Psoas muscle (tissue), 8 donors: ENCODE data around the gene ATXN2. TPM values are rescaled to one million over a fixed set of nuclear protein-coding genes. Genes with fewer than 3 reads are reported as not detected.

Source experiments
- ATAC-seq, 4 donors: fragments of 200-7000 bp; cut with Tn5 transposase; one replicate each; pipeline ENCODE4 v1.9.1; 2020; ENCODE audit warnings: moderate library complexity in 3 of 4, mild to moderate bottlenecking in 2 of 4
- DNase-seq, 2 donors: peaks; one replicate each; pipeline ENCODE4 v3.0.0-alpha.2; 2020
- H3K27ac ChIP-seq: fragments of 200-600 bp; one replicate; pipeline ENCODE4 v1.8.0; 2022
- H3K27me3 ChIP-seq, 3 donors: fragments of 200-600 bp in 1 of 3; one replicate each; pipeline versions ENCODE4 v1.6.1 to v1.8.0; 2013 to 2022; ENCODE audit warnings: low read length in 2 of 3, mild to moderate bottlenecking in 2 of 3, moderate library complexity in 1 of 3; ENCODE audit not compliant: insufficient read depth in 3 of 3
- H3K36me3 ChIP-seq, 2 donors: fragments of 200-600 bp in 1 of 2; one replicate each; pipeline versions ENCODE4 v1.6.1 to v1.8.0; 2013 to 2022; ENCODE audit warnings: low read depth in 1 of 2, mild to moderate bottlenecking in 1 of 2, moderate library complexity in 1 of 2; ENCODE audit not compliant: insufficient read depth in 1 of 2
- H3K4me1 ChIP-seq: fragments of 200-600 bp; one replicate; pipeline ENCODE4 v1.8.0; 2022
- H3K4me3 ChIP-seq: fragments of 200-600 bp; one replicate; pipeline ENCODE4 v1.8.0; 2022; ENCODE audit warnings: mild to moderate bottlenecking
- H3K9me3 ChIP-seq: fragments of 200-600 bp; one replicate; pipeline ENCODE4 v1.8.0; 2022
- CTCF ChIP-seq: fragments of 200-600 bp; IDR thresholded peaks from one replicate; pipeline ENCODE4 v1.8.0; 2022; ENCODE audit warnings: antibody characterized with exemption
- WGBS, 3 donors: extraction: QIAGEN DNeasy Blood & Tissue Kit; methylation state at CpG; one replicate each; pipeline versions ENCODE4 v1.1.6 to v1.1.7; 2013; 5-methylcytosine and 5-hydroxymethylcytosine counted together
- intact Hi-C, 2 donors: fragments of 100-400 bp; cut with DNase I; formaldehyde crosslinking; loops; one replicate each; pipeline versions ENCODE4 v1.11.0 to v1.14.2; 2022
- polyA plus RNA-seq, 3 donors: library from polyadenylated mRNA; stranded (reverse); fragments of 200-250 nt; gene quantifications; one replicate each; pipeline ENCODE4 v1.2.3, GENCODE V29; 2013
- total RNA-seq, 4 donors: library from RNA; stranded (reverse); fragmentation: NEBNext Ultra II Directional in 2 of 4; extraction: Animal tissue kit (Norgen Biotek cat#: 25700) in 2 of 4; gene quantifications; one replicate each; pipeline versions ENCODE4 v1.2.1 to v1.2.4, GENCODE V29; 2021 to 2023
- donor health status: healthy with polysubstance abuse.
- donor health status: DM: no; HTN: no; CAD: no; lungs with moderate emphysema.
- donor health status: Bipolar disorder and iron deficiency.
- donor health status: healthy.
- donor health status: DM: yes; HTN: yes; CAD: no.
- donor health status: DM: no; HTN: no; CAD: no.
- donor health status: DM: no; HTN: no; CAD: no.
- donor health status: DM: yes; HTN: yes; CAD: no.

ATXN2 gene
- total and polyA plus RNA-seq, 7 donors, result 17.2 to 39.2 (median 32.9) TPM

- peak overlapping the region; percentile 46 for H3K4me3 ChIP-seq
- peak overlapping the region; percentile 74 for H3K27ac ChIP-seq
- no peaks in the 10 kb centered on the region for H3K27me3 ChIP-seq
- H3K36me3 ChIP-seq, result no peaks in the 10 kb centered on the region
- DNase-seq (peak; percentile 77 to 87), ATAC-seq (peak in 1 of 4 donors; percentile 3)
- intact Hi-C loops, result no loop called here
- H3K4me1 ChIP-seq, result peaks cover 52% of the 10 kb centered on the region
- WGBS, 3 donors, result 54 to 57% (median 57%) methylated on average over 14 of the region's 14 CpGs
- no peaks in the 10 kb centered on the region for H3K9me3 ChIP-seq
- TF ChIP-seq CTCF, result no peak
Measured at GRCh38 chr12:111409780-111410430, 189.2 kb downstream of the ATXN2 start.

GRCh38 chr12:111409403-111409779, 189.7 kb downstream of the ATXN2 start:
- ATAC-seq, result no peak
- intact Hi-C loops, result no loop called here

GRCh38 chr12:111408686-111409402, 190.3 kb downstream of the ATXN2 start:
- no peak for TF ChIP-seq CTCF
- DNase-seq (no peak), ATAC-seq (no peak)
- Histone ChIP-seq H3K27ac (peak overlapping the region; percentile 74), H3K36me3 (no peaks in the 10 kb centered on the region), H3K27me3 (no peaks in the 10 kb centered on the region), H3K9me3 (no peaks in the 10 kb centered on the region), H3K4me3 (peak overlapping the region; percentile 46), H3K4me1 (peaks cover 53% of the 10 kb centered on the region)
- intact Hi-C loops, result no loop called here
- WGBS, 3 donors, result 74 to 78% (median 75%) methylated on average over 4 of the region's 4 CpGs

More at GRCh38 chr12:111409403-111409779, 189.7 kb downstream of the ATXN2 start:
- peak in 1 of 2 donors; percentile 38 for DNase-seq
- WGBS, 3 donors, result 51 to 67% (median 53%) methylated on average over 15 of the region's 15 CpGs
- peak overlapping the region; percentile 46 for H3K4me3 ChIP-seq
- TF ChIP-seq CTCF, result no peak
- no peaks in the 10 kb centered on the region for H3K36me3 ChIP-seq
- no peaks in the 10 kb centered on the region for H3K9me3 ChIP-seq
- H3K27ac ChIP-seq, result peak overlapping the region; percentile 74
- peaks cover 58% of the 10 kb centered on the region for H3K4me1 ChIP-seq
- H3K27me3 ChIP-seq, result no peaks in the 10 kb centered on the region

- Histone ChIP-seq H3K9me3 (no peaks in the 10 kb centered on the region), H3K36me3 (no peaks in the 10 kb centered on the region), H3K27ac (peak overlapping the region; percentile 84), H3K4me1 (peaks cover 52% of the 10 kb centered on the region), H3K27me3 (peaks cover 0 to 1% (median 0%) of the 10 kb centered on the region in 3 donors), H3K4me3 (peak overlapping the region; percentile 93)
- ATAC-seq (no peak), DNase-seq (no peak)
- intact Hi-C loops, result no loop called here
- no peak for TF ChIP-seq CTCF
- 72 to 100% (median 83%) methylated on average over 1 of the region's 1 CpG for WGBS, 3 donors
Measured at GRCh38 chr12:111408116-111408440, 191.0 kb downstream of the ATXN2 start.
